GM12878 (cell line): Measurements from ENCODE around the gene B9D2.

Experiments
- CREB1 ChIP-seq: IDR thresholded peaks from 2 replicates; pipeline ENCODE4 v1.6.1; 2012; ENCODE audit warnings: low read depth, mild to moderate bottlenecking, inconsistent platforms
- EP300 ChIP-seq, 2 experiments: fragments of 150-350 bp in 1 of 2; IDR thresholded peaks; 2 replicates each; pipeline ENCODE4 v1.6.1; 2011 to 2012; ENCODE audit warnings: low read depth in 2 of 2, low read length in 2 of 2, borderline replicate concordance in 1 of 2, improper control_type of control experiment in 1 of 2, inconsistent platforms in 1 of 2; ENCODE audit not compliant: control insufficient read depth in 1 of 2
- MEF2A ChIP-seq: IDR thresholded peaks from 2 replicates; pipeline ENCODE4 v1.6.1; 2011; ENCODE audit warnings: low read depth, mild to moderate bottlenecking, low read length, moderate library complexity; ENCODE audit not compliant: insufficient read depth
- NBN ChIP-seq: fragments of 450-650 bp; IDR thresholded peaks from 2 replicates; pipeline ENCODE4 v1.6.1; 2016
- POLR2A ChIP-seq: IDR thresholded peaks from 2 replicates; pipeline ENCODE4 v1.6.1; 2011; ENCODE audit warnings: low read depth, mild to moderate bottlenecking, low read length
- POLR2AphosphoS5 ChIP-seq: IDR thresholded peaks from 2 replicates; pipeline ENCODE4 v1.6.1; 2011; ENCODE audit warnings: mild to moderate bottlenecking, low read length, inconsistent platforms
- RFX5 ChIP-seq: IDR thresholded peaks from 2 replicates; pipeline ENCODE4 v1.6.1; 2011; ENCODE audit warnings: low read depth, low read length, improper control_type of control experiment
- TCF7 ChIP-seq: IDR thresholded peaks from 2 replicates; pipeline ENCODE4 v1.6.1; 2014; ENCODE audit warnings: antibody characterized with exemption, borderline replicate concordance
- ZNF274 ChIP-seq: IDR thresholded peaks from one replicate; pipeline ENCODE4 v1.8.0; 2011; ENCODE audit not compliant: insufficient read length, insufficient read depth
- TF ChIP-seq, protein P1 (sequence below), 3 experiments: IDR thresholded peaks in 2 of 3; conservative IDR thresholded peaks in 1 of 3; 2 replicates each; pipeline ENCODE4 v1.5.1; 2011; ENCODE audit warnings: low read depth in 3 of 3, low read length in 3 of 3, mild to moderate bottlenecking in 3 of 3, control low read depth in 2 of 3, moderate library complexity in 2 of 3, inconsistent platforms in 1 of 3, mixed read lengths in 1 of 3; ENCODE audit not compliant: control insufficient read depth in 2 of 3, insufficient read depth in 1 of 3; ENCODE audit errors: extremely low read depth in 1 of 3
- TF ChIP-seq, protein P2 (sequence below): IDR thresholded peaks from 2 replicates; pipeline ENCODE4 v1.6.1; 2012; ENCODE audit warnings: low read depth, low read length, improper control_type of control experiment

DNA sequence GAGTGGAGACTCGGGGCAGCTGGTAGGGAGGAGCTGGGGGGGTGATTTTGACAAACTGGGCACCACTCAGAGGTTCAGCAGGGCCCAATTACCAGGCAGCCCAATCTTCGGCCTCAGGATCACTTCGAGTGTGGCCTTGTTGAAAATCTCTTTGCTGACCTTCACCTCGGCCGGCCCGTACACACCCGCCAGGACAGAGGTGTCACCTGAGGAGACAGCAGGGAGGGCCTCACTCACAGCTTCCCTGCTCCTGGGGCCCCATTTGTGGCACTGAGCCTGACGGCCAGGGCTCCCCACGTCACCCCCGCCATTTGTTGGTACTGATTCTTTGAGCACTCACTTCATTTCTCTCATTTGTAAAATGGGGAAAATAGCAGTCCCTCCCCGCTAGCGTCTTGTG lies 28.8 kb upstream of the B9D2 start:
- no peak for TF ChIP-seq MEF2A
- TF ChIP-seq, protein P1, sequence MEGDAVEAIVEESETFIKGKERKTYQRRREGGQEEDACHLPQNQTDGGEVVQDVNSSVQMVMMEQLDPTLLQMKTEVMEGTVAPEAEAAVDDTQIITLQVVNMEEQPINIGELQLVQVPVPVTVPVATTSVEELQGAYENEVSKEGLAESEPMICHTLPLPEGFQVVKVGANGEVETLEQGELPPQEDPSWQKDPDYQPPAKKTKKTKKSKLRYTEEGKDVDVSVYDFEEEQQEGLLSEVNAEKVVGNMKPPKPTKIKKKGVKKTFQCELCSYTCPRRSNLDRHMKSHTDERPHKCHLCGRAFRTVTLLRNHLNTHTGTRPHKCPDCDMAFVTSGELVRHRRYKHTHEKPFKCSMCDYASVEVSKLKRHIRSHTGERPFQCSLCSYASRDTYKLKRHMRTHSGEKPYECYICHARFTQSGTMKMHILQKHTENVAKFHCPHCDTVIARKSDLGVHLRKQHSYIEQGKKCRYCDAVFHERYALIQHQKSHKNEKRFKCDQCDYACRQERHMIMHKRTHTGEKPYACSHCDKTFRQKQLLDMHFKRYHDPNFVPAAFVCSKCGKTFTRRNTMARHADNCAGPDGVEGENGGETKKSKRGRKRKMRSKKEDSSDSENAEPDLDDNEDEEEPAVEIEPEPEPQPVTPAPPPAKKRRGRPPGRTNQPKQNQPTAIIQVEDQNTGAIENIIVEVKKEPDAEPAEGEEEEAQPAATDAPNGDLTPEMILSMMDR (IDR thresholded peaks at IDR 0.05 in 2 of 3, conservative IDR thresholded peaks at IDR 0.05 in 1 of 3; ENCODE audit: control insufficient read depth in 2 of 3, extremely low read depth in 1 of 3, insufficient read depth in 1 of 3, low read depth in 3 of 3, low read length in 3 of 3): no peak
- no peak for TF ChIP-seq TCF7
- no peak for TF ChIP-seq POLR2AphosphoS5
- TF ChIP-seq EP300 (IDR thresholded peaks at IDR 0.05; ENCODE audit: borderline replicate concordance in 1 of 2, control insufficient read depth in 1 of 2, low read depth in 2 of 2, low read length in 2 of 2): no peak
- TF ChIP-seq RFX5: no peak
- TF ChIP-seq CREB1: no peak
- TF ChIP-seq, protein P2, sequence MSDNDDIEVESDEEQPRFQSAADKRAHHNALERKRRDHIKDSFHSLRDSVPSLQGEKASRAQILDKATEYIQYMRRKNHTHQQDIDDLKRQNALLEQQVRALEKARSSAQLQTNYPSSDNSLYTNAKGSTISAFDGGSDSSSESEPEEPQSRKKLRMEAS: no peak
- TF ChIP-seq ZNF274: no peak
- no peak for TF ChIP-seq NBN
- TF ChIP-seq POLR2A: no peak
